Thoracic aorta (tissue), 2 donors: ENCODE measurements around the gene TRIM50. TPM values are rescaled to one million over a fixed set of nuclear protein-coding genes. Genes with fewer than 3 reads are reported as not detected.
"Not testable (repeated sequence)": the region's sequence is repeated elsewhere in the genome, so short reads cannot be mapped to it uniquely, and the experiment has no call there.

ENCODE experiments used
- ATAC-seq: fragments of 150-250 bp; one replicate; pipeline ENCODE4 v1.8.0; 2017; ENCODE audit warnings: low read depth; ENCODE audit not compliant: insufficient number of reproducible peaks, low FRiP score
- DNase-seq: peaks from one replicate; pipeline ENCODE4 v3.0.0-alpha.2; 2020; ENCODE audit warnings: low spot score
- H3K27ac ChIP-seq, 2 donors: fragments of 200-600 bp; sonication (generic); 1 replicate in 1 of 2; 2 replicates in 1 of 2; pipeline ENCODE4 v1.5.1; 2016; ENCODE audit warnings: mild to moderate bottlenecking in 2 of 2, moderate library complexity in 2 of 2
- H3K27me3 ChIP-seq: fragments of 200-600 bp; sonication (generic); replicated peaks from 2 replicates; pipeline ENCODE4 v1.6.0; 2016; ENCODE audit warnings: mild to moderate bottlenecking; ENCODE audit not compliant: insufficient read depth
- H3K36me3 ChIP-seq: fragments of 200-600 bp; sonication (generic); one replicate; pipeline ENCODE4 v1.5.1; 2016
- H3K4me1 ChIP-seq, 2 donors: fragments of 200-600 bp; sonication (generic); 1 replicate in 1 of 2; 2 replicates in 1 of 2; pipeline versions ENCODE4 v1.5.1 to v1.6.0; 2016; ENCODE audit warnings: low read depth in 2 of 2, mild to moderate bottlenecking in 1 of 2; ENCODE audit not compliant: control insufficient read depth in 1 of 2
- H3K4me3 ChIP-seq: fragments of 200-600 bp; sonication (generic); 2 replicates; pipeline ENCODE4 v1.5.1; 2016; ENCODE audit warnings: mild to moderate bottlenecking
- H3K9me3 ChIP-seq: fragments of 200-600 bp; sonication (generic); 2 replicates; pipeline ENCODE4 v1.5.1; 2016
- CTCF ChIP-seq: fragments of 200-600 bp; sonication (generic); IDR thresholded peaks from one replicate; pipeline ENCODE4 v1.5.1; 2019; ENCODE audit warnings: antibody characterized with exemption
- total RNA-seq, 2 donors: library from RNA; depleted of rRNA; stranded (reverse); fragments of >200 nt; gene quantifications; one replicate each; pipeline versions ENCODE4 v1.1.0 to v1.2.3, GENCODE V29; 2016

Gene TRIM50
- total RNA-seq, 2 donors from 2014 or later, result 1.5 TPM; not detected in 1

DNA sequence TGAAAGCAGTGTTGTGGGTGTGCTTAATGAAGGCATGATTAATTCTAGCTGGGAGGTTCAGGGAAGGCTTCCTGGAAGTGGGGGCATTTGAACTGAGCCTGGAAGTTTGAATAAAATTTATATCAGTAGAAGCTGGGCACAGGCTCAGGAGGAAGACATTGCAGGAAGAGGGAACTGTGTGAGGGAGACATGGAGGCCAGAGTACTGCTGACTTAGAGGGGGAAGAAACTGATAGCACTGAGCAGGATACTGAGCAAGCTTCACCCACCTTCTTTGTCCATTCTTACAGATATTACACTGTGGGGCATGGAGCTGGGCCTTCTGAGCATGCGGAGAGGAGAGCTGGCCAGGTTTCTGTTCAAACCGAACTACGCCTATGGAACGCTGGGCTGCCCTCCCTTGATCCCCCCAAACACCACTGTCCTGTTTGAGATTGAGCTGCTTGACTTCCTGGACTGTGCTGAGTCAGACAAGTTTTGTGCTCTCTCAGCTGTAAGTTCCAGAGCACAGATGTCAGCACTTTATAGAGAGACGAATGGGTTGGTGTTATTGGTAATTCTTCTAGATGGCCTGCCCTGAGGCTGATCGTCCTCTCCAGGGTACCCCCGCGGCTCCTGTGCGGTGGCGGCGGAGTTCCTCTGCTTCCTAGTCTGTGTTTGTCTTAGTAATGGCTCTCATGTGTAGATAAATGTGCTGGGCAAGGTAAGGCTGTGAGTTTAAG, 2.1 kb upstream of the TRIM50 start:
- ATAC-seq (no peak), DNase-seq (no peak)
- TF ChIP-seq CTCF, result no peak
- no peak overlapping the region for H3K4me3 ChIP-seq
- H3K36me3 ChIP-seq, result no peaks in the 10 kb centered on the region
- no peaks in the 10 kb centered on the region for H3K4me1 ChIP-seq
- H3K27ac ChIP-seq, result no peak overlapping the region
- H3K27me3 ChIP-seq, result no peaks in the 10 kb centered on the region
- no peaks in the 10 kb centered on the region for H3K9me3 ChIP-seq

GRCh38 chr7:73328696-73329095, 814 bp upstream of the TRIM50 start:
- no peak for ATAC-seq
- H3K9me3 ChIP-seq, result no peaks in the 10 kb centered on the region
- TF ChIP-seq CTCF, result no peak
- H3K4me3 ChIP-seq, result no peak overlapping the region
- H3K36me3 ChIP-seq, result no peaks in the 10 kb centered on the region
- DNase-seq, result no peak
- H3K27me3 ChIP-seq, result no peaks in the 10 kb centered on the region
- no peak overlapping the region for H3K27ac ChIP-seq
- no peaks in the 10 kb centered on the region for H3K4me1 ChIP-seq

GRCh38 chr7:73327449-73327848, 433 bp downstream of the TRIM50 start:
- not testable (repeated sequence) for H3K9me3 ChIP-seq, H3K27ac ChIP-seq, H3K27me3 ChIP-seq, ATAC-seq, DNase-seq, H3K36me3 ChIP-seq, H3K4me1 ChIP-seq, H3K4me3 ChIP-seq

DNA sequence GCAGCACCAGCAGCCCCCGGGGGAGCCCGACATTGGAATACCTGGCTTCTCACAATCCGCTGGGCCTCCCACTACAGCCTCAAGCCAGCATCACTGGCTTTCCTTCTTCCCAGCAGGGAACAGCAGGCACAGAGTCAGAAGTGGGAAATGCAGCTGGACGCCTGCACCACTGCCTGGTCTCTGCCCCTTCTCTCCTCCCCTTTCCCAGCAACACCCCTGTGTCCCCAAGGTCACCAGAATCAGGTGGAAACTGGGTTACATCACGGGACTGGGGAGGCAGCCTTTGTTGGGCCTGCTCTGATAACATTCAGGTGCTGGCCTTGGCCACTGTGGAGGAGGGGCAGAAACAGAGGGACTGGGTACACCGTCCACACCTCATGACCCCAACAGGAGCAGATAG, 2.5 kb downstream of the TRIM50 start:
- not testable (repeated sequence) for H3K4me3 ChIP-seq, ATAC-seq

DNA sequence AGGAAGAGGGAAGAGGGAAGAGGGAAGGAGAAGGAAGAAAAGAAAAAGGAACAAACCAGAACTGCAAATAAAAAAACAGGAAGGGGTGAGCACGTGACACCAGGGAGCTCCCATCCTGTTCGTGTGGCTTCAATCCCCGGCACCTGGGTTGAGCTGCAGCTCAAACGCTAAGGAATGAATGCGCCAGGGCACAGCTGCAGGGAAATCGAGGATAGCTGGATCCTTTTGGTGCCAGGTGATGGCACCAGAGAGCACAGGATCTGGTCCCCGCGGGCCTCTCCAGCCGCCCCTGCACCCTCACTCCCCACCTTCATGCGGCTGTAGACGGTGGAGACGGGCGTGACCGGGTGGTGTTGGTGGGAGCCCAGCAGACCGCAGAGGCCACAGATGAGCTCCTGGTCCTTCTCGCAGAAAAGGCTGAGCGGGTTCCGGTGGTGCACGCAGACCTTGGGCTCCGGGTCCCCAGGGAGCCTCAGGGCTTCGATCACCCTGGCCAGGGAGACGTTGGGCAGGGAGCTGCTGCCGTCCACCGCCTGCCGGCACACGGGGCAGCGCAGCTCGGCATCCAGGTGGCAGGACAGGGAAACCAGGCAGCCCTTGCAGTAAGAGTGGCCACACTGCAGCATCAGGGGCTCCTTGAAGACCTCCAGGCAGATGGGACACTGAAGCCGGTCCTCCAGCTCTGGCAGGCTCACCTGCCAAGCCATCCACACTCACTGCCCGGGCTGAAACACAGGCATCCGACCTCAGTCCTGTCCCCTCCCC, 3.6 kb downstream of the TRIM50 start:
- H3K27me3 ChIP-seq, ATAC-seq, H3K27ac ChIP-seq, DNase-seq, H3K9me3 ChIP-seq, H3K36me3 ChIP-seq, H3K4me1 ChIP-seq: not testable (repeated sequence)
- H3K4me3 ChIP-seq, result peak overlapping the region; percentile 21

More for the DNA sequence above, 2.5 kb downstream of the TRIM50 start:
- H3K4me1 ChIP-seq, H3K27me3 ChIP-seq, H3K27ac ChIP-seq, DNase-seq, H3K9me3 ChIP-seq, H3K36me3 ChIP-seq: not testable (repeated sequence)

DNA sequence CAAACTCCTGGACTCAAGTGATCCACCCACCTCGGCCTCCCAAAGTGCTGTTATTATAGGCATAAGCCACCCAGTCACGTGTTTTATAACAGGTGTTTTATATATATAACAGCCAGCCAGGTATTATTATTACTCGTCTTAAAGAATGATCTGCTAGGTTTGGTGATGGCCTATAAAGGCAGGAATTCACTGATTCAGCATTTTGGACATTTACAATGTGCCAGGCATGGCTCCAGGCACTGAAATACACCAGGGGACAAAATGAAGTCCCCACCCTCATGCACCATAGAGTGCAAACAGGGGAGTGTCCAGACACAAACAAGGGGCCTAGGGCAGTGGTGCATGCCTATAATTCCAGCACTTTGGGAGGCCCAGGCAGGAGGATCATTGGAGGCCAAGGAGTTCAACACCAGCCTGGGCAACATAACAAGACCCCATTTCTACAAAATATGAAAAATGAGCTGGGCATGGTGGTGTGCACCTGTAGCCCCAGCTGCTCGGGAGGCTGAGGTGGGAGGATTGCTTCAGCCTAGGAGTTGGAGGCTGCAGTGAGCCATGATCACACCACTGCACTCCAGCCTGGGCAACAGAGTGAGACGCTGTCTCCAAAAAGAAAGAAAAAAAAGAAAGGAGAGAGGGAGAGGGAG, 4.3 kb downstream of the TRIM50 start:
- not testable (repeated sequence) for ATAC-seq, H3K36me3 ChIP-seq, H3K4me1 ChIP-seq, H3K27ac ChIP-seq, H3K27me3 ChIP-seq, H3K9me3 ChIP-seq, DNase-seq
- peak overlapping the region; percentile 21 for H3K4me3 ChIP-seq

GRCh38 chr7:73320009-73320408, 7.9 kb downstream of the TRIM50 start:
- H3K27me3 ChIP-seq, H3K27ac ChIP-seq, H3K9me3 ChIP-seq, DNase-seq, ATAC-seq, H3K4me1 ChIP-seq, H3K4me3 ChIP-seq, H3K36me3 ChIP-seq: not testable (repeated sequence)

GRCh38 chr7:73319541-73319940, 8.3 kb downstream of the TRIM50 start:
- not testable (repeated sequence) for ATAC-seq, H3K27me3 ChIP-seq

GRCh38 chr7:73318656-73319204, 9.2 kb downstream of the TRIM50 start:
- H3K36me3 ChIP-seq, H3K4me3 ChIP-seq, ATAC-seq, H3K9me3 ChIP-seq, H3K27ac ChIP-seq, DNase-seq, H3K27me3 ChIP-seq, H3K4me1 ChIP-seq: not testable (repeated sequence)

More at GRCh38 chr7:73319541-73319940, 8.3 kb downstream of the TRIM50 start:
- H3K9me3 ChIP-seq, H3K27ac ChIP-seq, H3K36me3 ChIP-seq, H3K4me1 ChIP-seq, DNase-seq, H3K4me3 ChIP-seq: not testable (repeated sequence)
